ENCODE data around the gene DCLRE1A.

Gene DCLRE1A

DNA sequence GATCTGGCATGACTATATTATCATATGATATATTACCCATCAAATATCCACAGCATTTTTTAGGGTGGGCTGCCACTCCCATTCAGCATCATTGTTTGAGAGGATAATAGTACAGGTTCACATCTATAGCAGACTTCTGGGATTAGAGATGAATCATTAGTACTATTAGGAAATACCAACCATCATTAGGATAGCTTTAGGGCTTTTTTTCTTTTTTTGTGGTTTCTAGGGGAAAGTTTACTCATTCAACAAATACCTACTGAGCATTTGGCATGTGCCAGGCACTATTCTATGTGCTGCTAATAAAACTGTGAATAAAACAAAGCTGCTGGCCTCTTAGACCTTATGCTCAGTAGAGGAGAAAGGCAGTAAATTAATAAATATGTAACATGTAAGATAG is 41.1 kb upstream of the DCLRE1A start:
- H3K9ac ChIP-seq (ENCODE audit: low read depth, low read length): no peak overlapping the region
- no peak for DNase-seq
- no peaks in the 10 kb centered on the region for H3K4me1 ChIP-seq (ENCODE audit: insufficient read depth, low read length)
- no peaks in the 10 kb centered on the region for H3K27me3 ChIP-seq (ENCODE audit: insufficient read depth, low read length, poor library complexity)
- H3K27ac ChIP-seq (ENCODE audit: low read length): no peak overlapping the region
- ATAC-seq (ENCODE audit: insufficient read depth, low read depth): no peak
- no peak overlapping the region for H3K4me2 ChIP-seq (ENCODE audit: insufficient read depth, low read length)
- no peak for TF ChIP-seq CTCF (IDR thresholded peaks at IDR 0.05; ENCODE audit: borderline replicate concordance, extremely low read depth, low read length, poor library complexity, severe bottlenecking)
- no peak for TF ChIP-seq EZH2 (IDR thresholded peaks at IDR 0.05; ENCODE audit: borderline replicate concordance, low read depth, low read length, severe bottlenecking)
- H3K36me3 ChIP-seq (ENCODE audit: insufficient read depth, low read length): peaks cover 31% of the 10 kb centered on the region
- no peaks in the 10 kb centered on the region for H3K9me3 ChIP-seq (ENCODE audit: insufficient read depth, low read length, severe bottlenecking)
- no peak overlapping the region for H3K4me3 ChIP-seq (ENCODE audit: low read depth in 1 of 2, low read length in 2 of 2)
- no peaks in the 10 kb centered on the region; the same call in 1 of the 2 replicates for H4K20me1 ChIP-seq (ENCODE audit: insufficient read depth, low read length)
- H2AFZ ChIP-seq (ENCODE audit: low read depth, low read length): no peak overlapping the region
- H3K79me2 ChIP-seq (ENCODE audit: insufficient read depth, low read length): no peaks in the 10 kb centered on the region

DNA sequence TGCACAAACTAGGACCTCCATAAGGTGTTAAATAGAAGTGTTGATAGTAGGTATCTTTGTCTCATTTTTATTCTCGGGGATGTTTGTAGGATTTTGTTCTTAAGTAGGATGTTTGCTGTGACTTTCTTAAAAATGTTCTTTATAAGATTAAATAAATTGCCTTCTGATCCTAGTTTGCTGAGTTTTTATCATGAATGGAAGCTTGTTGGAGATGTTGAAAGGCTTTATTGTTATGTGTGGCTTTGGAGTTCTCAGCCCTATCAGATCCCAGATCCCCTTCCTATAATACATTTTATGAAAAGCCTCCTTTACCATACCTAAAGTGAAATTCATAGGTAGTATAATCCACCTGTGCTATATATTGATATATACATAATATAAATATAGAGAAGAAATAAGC is 40.7 kb upstream of the DCLRE1A start:
- DNase-seq: no peak
- Histone ChIP-seq H3K4me1 (ENCODE audit: insufficient read depth, low read length) (no peaks in the 10 kb centered on the region), H3K36me3 (ENCODE audit: insufficient read depth, low read length) (peaks cover 31% of the 10 kb centered on the region), H4K20me1 (ENCODE audit: insufficient read depth, low read length) (no peaks in the 10 kb centered on the region; the same call in 1 of the 2 replicates), H3K27me3 (ENCODE audit: insufficient read depth, low read length, poor library complexity) (no peaks in the 10 kb centered on the region), H3K79me2 (ENCODE audit: insufficient read depth, low read length) (no peaks in the 10 kb centered on the region), H3K27ac (ENCODE audit: low read length) (no peak overlapping the region), H2AFZ (ENCODE audit: low read depth, low read length) (no peak overlapping the region), H3K9ac (ENCODE audit: low read depth, low read length) (no peak overlapping the region), H3K4me3 (ENCODE audit: low read depth in 1 of 2, low read length in 2 of 2) (no peak overlapping the region), H3K4me2 (ENCODE audit: insufficient read depth, low read length) (no peak overlapping the region), H3K9me3 (ENCODE audit: insufficient read depth, low read length, severe bottlenecking) (no peaks in the 10 kb centered on the region)
- ATAC-seq (ENCODE audit: insufficient read depth, low read depth): no peak
- TF ChIP-seq EZH2 (IDR thresholded peaks at IDR 0.05; ENCODE audit: borderline replicate concordance, low read depth, low read length, severe bottlenecking): no peak
- no peak for TF ChIP-seq CTCF (IDR thresholded peaks at IDR 0.05; ENCODE audit: borderline replicate concordance, extremely low read depth, low read length, poor library complexity, severe bottlenecking)

DNA sequence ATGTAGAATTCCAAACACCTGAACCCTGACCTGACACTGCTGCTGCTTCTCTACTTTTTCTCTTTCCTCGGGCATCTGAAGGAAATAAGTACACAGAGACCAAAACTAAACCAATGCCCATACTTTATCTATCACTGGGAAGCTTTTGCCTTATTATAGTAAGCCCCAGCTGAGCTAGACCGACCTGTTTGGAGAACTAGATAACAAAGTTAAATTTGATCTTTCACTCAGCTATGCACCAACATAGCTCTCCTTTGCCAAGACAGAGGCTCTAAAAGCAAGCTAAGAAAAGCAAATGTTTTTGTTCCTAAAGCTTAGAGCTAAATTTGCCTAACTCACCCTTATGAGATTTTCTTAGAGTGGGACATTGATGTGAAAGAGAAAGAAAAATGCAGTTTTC is 39.7 kb upstream of the DCLRE1A start:
- no peak for TF ChIP-seq EZH2 (IDR thresholded peaks at IDR 0.05; ENCODE audit: borderline replicate concordance, low read depth, low read length, severe bottlenecking)
- TF ChIP-seq CTCF (IDR thresholded peaks at IDR 0.05; ENCODE audit: borderline replicate concordance, extremely low read depth, low read length, poor library complexity, severe bottlenecking): no peak
- Histone ChIP-seq H4K20me1 (ENCODE audit: insufficient read depth, low read length) (no peaks in the 10 kb centered on the region; the same call in 1 of the 2 replicates), H3K79me2 (ENCODE audit: insufficient read depth, low read length) (no peaks in the 10 kb centered on the region), H3K4me3 (ENCODE audit: low read depth in 1 of 2, low read length in 2 of 2) (no peak overlapping the region), H3K4me2 (ENCODE audit: insufficient read depth, low read length) (no peak overlapping the region), H3K9me3 (ENCODE audit: insufficient read depth, low read length, severe bottlenecking) (no peaks in the 10 kb centered on the region), H3K4me1 (ENCODE audit: insufficient read depth, low read length) (no peaks in the 10 kb centered on the region), H3K27ac (ENCODE audit: low read length) (no peak overlapping the region), H3K9ac (ENCODE audit: low read depth, low read length) (no peak overlapping the region), H3K27me3 (ENCODE audit: insufficient read depth, low read length, poor library complexity) (no peaks in the 10 kb centered on the region), H2AFZ (ENCODE audit: low read depth, low read length) (no peak overlapping the region), H3K36me3 (ENCODE audit: insufficient read depth, low read length) (peaks cover 21% of the 10 kb centered on the region)
- DNase-seq: no peak
- no peak for ATAC-seq (ENCODE audit: insufficient read depth, low read depth)

DNA sequence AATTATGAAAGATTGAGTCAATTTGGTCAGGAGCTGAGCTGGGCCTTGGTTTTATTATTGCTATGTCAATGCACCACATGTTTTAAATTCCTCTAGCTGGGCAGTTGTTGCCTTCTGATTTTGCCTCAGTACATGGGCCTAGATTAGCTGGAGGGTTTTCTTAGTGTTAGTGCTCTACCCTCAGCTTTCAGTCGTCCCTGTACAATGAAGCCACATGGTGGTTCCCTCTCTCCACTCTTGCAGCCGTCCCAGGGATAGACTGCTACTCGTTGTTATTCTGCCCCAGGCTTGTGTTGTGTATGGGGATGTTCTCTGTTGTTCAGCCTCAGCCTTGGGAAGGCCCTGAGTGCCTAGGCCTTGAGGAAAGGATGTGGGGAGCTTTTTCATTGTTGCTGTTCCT is 37.6 kb upstream of the DCLRE1A start:
- no peak for TF ChIP-seq EZH2 (IDR thresholded peaks at IDR 0.05; ENCODE audit: borderline replicate concordance, low read depth, low read length, severe bottlenecking)
- TF ChIP-seq CTCF (IDR thresholded peaks at IDR 0.05; ENCODE audit: borderline replicate concordance, extremely low read depth, low read length, poor library complexity, severe bottlenecking): peak; percentile 15
- no peak overlapping the region for H3K27ac ChIP-seq (ENCODE audit: low read length)
- H3K9ac ChIP-seq (ENCODE audit: low read depth, low read length): no peak overlapping the region
- H3K36me3 ChIP-seq (ENCODE audit: insufficient read depth, low read length): peaks cover 27% of the 10 kb centered on the region
- H3K27me3 ChIP-seq (ENCODE audit: insufficient read depth, low read length, poor library complexity): no peaks in the 10 kb centered on the region
- no peaks in the 10 kb centered on the region for H3K4me1 ChIP-seq (ENCODE audit: insufficient read depth, low read length)
- H4K20me1 ChIP-seq (ENCODE audit: insufficient read depth, low read length): no peaks in the 10 kb centered on the region; the same call in 1 of the 2 replicates
- H3K79me2 ChIP-seq (ENCODE audit: insufficient read depth, low read length): no peaks in the 10 kb centered on the region
- ATAC-seq (ENCODE audit: insufficient read depth, low read depth): no peak
- DNase-seq: no peak
- H3K4me3 ChIP-seq (ENCODE audit: low read depth in 1 of 2, low read length in 2 of 2): no peak overlapping the region
- no peak overlapping the region for H3K4me2 ChIP-seq (ENCODE audit: insufficient read depth, low read length)
- H3K9me3 ChIP-seq (ENCODE audit: insufficient read depth, low read length, severe bottlenecking): no peaks in the 10 kb centered on the region
- no peak overlapping the region for H2AFZ ChIP-seq (ENCODE audit: low read depth, low read length)

Data from DND-41 (cell line).